GM18867 (cell line): Measurements from ENCODE around the gene SPRYD4.
A peak's percentile ranks its signal among the peaks of the same experiment; 100 is the strongest.
"Not testable (repeated sequence)": the region's sequence is repeated elsewhere in the genome, so short reads cannot be mapped to it uniquely, and the experiment has no call there.

Source experiments
- ATAC-seq: cut with Tn5 transposase; IDR thresholded peaks from one replicate; pipeline ENCODE4 v1.9.1; 2021; ENCODE audit warnings: mild to moderate bottlenecking, moderate library complexity; ENCODE audit not compliant: unreplicated experiment

SPRYD4 gene

DNA sequence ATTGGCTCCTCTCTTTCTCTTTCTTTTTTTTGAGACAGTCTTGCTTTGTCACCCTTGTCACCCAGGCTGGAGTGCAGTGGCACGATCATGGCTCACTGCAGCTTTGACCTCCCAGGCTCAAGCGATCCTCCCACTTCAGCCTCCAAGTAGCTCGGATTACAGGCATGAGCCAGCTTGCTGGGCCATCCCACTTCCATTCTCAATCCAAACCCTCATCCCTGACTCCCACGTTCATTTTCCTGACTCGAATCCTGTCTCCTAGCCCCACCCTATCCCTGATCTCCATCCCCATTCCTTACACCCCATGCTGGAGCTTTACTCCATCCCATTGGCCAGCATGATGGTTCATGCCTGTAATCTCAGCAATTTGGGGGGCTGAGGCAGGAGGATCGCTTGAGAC is 7.8 kb downstream of the SPRYD4 start:
- no peak for ATAC-seq

DNA sequence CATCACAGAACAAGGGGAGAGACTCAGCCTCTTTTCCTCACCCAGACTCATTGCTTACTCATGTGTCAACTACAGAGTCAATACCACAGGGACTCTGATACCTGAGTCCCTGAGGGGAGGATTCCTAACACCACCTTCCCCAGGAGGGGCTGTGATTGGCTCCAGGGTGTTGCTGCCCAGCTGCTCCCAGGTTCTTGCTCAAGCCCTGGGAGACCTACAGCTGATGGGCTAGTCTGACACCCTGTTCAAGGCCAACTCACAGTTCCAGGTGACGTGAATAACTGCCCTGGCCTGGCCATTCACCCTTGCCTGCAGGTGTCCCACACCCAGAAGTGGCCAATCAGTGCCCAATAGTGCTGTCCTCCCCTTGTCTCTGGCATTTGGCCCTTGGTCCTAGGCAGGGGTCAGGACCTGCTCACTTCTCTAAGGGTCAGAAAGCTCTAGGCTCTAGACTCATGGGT is 8.6 kb downstream of the SPRYD4 start:
- ATAC-seq = no peak

DNA sequence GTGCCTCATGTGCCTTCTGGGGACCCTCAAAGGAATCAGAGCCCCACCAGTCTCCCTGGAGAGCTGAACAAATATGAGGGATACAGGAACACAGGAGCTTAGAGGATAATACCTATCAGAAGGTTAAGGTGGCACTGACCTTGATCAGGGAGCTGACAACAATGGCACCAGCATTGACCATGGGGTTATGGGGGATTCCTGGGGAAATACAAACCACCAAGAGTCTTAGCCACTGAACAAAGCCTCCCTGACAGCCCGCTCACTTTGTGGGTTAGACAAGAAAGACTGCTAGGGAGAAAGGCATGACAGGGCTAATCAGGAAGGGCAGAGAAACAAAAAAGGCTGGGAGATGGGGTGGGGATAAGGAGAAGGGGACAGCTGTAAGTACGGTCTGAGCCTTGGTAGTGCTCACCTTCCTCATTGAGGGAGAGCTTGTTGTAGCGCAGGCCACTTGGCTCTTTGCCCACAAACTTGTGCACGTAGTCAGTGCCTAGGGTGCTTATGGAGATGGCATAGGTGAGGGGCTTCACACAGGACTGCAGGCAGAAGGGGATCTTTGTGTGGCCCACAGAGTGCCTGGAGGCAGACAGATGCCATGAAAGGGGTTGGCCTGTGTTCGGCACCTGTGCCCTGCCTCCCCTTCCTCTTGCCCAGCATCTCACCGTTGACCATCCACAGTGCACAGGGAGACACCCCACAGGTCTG is 9.3 kb downstream of the SPRYD4 start:
- no peak for ATAC-seq

- ATAC-seq = no peak
Observed at GRCh38 chr12:56479625-56480024, 11.2 kb downstream of the SPRYD4 start.

DNA sequence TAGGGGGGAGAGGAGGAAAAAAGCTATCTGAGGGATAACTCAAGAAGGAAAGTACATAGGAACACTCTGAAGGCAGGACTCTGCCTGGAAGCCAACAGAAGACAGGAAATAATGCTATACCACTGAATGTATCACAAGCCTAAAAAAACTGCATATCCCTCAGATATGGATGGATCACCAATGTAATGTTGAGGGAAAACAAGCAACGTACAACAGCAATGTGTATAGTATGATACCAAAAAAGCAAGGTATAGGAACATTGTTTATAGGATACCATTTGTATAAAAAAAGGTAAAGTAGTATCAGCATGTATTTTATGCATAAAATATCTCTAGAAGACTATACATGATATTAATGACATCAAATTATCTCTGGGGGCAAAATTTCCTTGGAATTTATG is 16.2 kb downstream of the SPRYD4 start:
- no peak for ATAC-seq

DNA sequence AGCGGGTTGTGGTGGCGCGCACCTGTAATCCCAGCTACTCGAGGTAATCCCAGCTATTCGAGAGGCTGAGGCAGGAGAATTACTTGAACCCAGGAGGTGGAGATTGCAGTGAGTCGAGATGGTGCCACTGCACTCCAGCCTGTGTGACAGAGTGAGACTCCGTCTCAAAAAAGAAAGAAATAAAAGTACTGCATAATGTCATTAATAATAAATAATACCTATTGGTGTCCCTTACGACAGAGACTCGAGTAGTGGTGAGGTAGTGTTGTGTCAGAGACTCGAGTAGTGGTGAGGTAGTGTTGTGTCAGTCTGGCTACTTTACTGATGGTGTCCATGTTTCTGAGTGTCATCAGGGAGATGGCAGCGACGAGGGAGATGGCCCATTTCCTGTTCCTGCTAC is 18.3 kb downstream of the SPRYD4 start:
- ATAC-seq = no peak

GRCh38 chr12:56487448-56488040 is 19.2 kb downstream of the SPRYD4 start:
- no peak for ATAC-seq

- ATAC-seq = peak; percentile 70
Observed at GRCh38 chr12:56488041-56488955, 19.9 kb downstream of the SPRYD4 start, which contains the start of gene GLS2. GLS2 (minus strand) TSS chr12:56488161; CDS start chr12:56488118, 43 bp downstream.

- no peak for ATAC-seq
Observed at GRCh38 chr12:56490360-56490759, 22.0 kb downstream of the SPRYD4 start.

DNA sequence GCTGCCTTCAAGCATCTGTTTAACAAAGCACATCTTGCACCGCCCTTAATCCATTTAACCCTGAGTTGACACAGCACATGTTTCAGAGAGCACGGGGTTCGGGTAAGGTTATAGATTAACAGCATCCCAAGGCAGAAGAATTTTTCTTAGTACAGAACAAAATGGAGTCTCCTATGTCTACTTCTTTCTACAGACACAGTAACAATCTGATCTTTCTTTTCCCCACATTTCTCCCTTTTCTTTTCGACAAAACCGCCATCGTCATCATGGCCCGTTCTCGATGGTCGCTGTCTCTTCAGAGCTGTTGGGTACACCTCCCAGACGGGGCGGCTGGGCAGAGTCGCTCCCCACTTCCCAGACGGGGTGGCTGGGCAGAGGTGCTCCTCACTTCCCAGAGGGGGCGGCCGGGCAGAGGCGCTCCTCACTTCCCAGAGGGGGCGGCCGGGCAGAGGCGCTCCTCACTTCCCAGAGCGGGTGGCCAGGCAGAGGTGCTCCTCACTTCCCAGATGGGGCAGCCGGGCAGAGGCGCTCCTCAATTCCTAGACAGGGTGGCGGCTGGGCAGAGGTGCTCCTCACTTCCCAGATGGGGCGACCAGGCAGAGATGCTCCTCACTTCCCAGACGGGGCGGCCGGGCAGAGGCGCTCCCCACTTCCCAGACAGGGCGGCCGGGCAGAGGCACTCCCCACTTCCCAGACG is 25.2 kb downstream of the SPRYD4 start:
- not testable (repeated sequence) for ATAC-seq

GRCh38 chr12:56494106-56494415 is 25.7 kb downstream of the SPRYD4 start:
- ATAC-seq = not testable (repeated sequence)

GRCh38 chr12:56494481-56494880 is 26.1 kb downstream of the SPRYD4 start:
- ATAC-seq = not testable (repeated sequence)

- not testable (repeated sequence) for ATAC-seq
Observed at GRCh38 chr12:56496704-56497103, 28.3 kb downstream of the SPRYD4 start.

GRCh38 chr12:56498126-56498902 is 29.9 kb downstream of the SPRYD4 start:
- ATAC-seq = not testable (repeated sequence)

DNA sequence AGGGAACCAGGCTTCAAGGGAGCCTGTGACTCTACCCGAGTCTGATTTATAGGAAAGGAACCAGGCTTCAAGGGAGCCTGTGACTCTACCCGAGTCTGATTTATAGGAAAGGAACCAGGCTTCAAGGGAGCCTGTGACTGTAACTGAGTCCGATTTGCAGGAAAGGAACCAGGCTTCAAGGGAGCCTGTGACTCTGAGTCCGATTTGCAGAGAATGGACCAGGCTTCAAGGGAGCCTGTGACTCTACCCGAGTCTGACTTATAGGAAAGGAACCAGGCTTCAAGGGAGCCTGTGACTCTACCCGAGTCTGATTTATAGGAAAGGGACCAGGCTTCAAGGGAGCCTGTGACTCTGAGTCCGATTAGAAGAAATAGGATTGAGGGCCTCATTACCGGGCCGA is 31.1 kb downstream of the SPRYD4 start:
- ATAC-seq = not testable (repeated sequence)

DNA sequence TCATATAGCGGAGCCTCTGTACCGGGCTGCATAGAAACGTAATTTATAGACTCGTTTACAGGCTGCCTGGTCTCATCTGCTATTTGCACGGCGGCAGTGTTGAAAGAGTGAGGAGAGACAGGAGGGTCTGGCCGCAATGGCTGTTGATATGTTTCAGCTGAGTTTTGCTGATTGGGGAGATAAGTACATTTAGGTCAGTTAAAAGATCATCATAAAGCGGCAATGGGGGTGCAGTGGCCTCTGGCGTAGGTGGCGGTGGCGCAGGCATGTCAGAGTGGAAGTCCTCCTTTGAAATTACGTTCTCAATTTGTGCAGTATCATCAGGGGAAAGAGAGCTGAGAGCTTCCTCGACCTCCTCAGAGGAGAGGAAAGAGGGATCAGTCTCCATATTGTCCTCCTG is 31.5 kb downstream of the SPRYD4 start:
- not testable (repeated sequence) for ATAC-seq

DNA sequence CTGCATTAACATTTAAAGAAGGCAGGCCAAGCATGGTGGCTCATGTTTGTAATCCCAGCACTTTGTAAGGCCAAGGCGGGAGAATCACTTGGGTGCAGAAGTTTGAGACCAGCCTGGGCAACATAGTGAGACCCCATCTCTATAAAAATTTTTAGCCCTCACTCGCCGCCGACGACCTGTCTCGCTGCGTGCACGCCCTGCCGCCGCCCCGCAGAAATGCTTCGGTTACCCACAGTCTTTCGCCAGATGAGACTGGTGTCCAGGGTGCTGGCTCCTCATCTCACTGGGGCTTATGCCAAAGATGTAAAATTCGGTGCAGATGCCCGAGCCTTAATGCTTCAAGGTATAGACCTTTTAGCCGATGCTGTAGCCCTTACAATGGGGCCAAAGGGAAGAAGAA is 42.4 kb downstream of the SPRYD4 start:
- no peak for ATAC-seq

DNA sequence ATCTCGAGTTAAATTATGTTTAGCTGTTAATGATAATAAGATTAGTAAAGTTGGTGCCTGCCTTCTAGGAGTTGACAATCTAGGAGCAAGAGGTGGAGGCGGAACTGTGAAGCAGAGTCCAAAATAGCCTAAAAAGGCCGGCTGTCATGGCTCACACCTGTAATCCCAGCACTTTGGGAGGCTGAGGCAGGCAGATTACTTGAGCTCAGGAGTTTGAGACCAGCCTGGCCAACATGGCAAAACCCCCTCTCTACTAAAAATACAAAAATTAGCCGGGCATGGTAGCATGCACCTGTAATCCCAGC is 45.6 kb downstream of the SPRYD4 start:
- not testable (repeated sequence) for ATAC-seq

DNA sequence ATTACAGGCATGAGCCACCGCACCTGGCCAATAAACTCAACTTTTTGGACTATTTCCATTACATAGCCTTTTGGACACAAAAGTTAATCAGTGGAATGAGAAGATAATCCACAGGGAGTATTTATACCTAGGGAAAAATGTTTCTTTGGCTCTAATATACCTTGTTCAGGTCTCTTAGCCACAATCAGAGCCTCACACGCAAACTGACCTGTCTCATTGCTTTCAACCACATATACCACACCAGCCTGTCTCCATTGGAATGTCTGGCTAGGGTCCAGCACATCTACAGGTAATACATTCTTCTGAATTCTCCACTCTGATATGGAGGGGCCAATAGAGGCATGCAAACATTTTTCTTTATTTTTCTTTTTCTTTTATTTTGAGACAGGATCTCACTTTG is 49.5 kb downstream of the SPRYD4 start:
- ATAC-seq = no peak

DNA sequence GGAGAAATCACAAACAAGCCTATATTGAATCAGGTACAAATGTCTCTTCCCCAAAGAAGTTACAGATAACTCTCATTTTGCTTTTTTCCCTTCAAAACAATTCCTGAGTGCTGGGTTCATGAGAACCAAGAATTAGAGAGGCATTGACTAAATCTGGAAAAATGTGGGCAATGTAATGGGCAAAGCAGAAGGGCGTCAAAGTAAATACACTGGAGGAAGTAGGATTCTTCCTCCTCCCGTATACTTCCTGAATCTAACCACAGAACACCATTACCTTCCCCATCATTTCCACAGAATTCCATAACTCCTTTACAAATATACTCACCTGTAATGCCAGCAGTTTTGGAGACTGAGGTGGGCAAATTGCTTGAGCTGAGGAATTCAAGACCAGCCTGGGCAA is 50.2 kb downstream of the SPRYD4 start:
- no peak for ATAC-seq
